SJSA1 (cell line): ENCODE results near the gene LBR. TPM values are rescaled to one million over a fixed set of nuclear protein-coding genes. Genes with fewer than 3 reads are reported as not detected.

ENCODE experiments used
- DNase-seq, 2 experiments: peaks; one replicate each; pipeline ENCODE4 v3.0.0-alpha.2; 2015 to 2020; ENCODE audit warnings: low spot score in 2 of 2, low read depth in 1 of 2
- H3K27ac ChIP-seq: fragments of 250-450 bp; sonication (Bioruptor Pico); 2 replicates; pipeline ENCODE4 v1.5.1; 2020; ENCODE audit warnings: mild to moderate bottlenecking, moderate library complexity
- H3K27me3 ChIP-seq: fragments of 250-450 bp; sonication (Bioruptor Pico); replicated peaks from 2 replicates; pipeline ENCODE4 v1.5.1; 2020; ENCODE audit warnings: mild to moderate bottlenecking, moderate library complexity
- H3K36me3 ChIP-seq: fragments of 250-450 bp; sonication (Bioruptor Pico); 2 replicates; pipeline ENCODE4 v1.5.1; 2020; ENCODE audit warnings: mild to moderate bottlenecking
- H3K4me1 ChIP-seq: fragments of 250-450 bp; sonication (Bioruptor Pico); replicated peaks from 2 replicates; pipeline ENCODE4 v1.6.1; 2021; ENCODE audit warnings: mild to moderate bottlenecking
- H3K4me3 ChIP-seq: fragments of 250-450 bp; sonication (Bioruptor Pico); 2 replicates; pipeline ENCODE4 v1.5.1; 2020; ENCODE audit warnings: mild to moderate bottlenecking
- H3K9me3 ChIP-seq: fragments of 250-450 bp; sonication (Bioruptor Pico); replicated peaks from 2 replicates; pipeline ENCODE4 v1.5.1; 2020; ENCODE audit warnings: mild to moderate bottlenecking
- total RNA-seq: library from RNA; depleted of rRNA; stranded (reverse); fragments of >200 nt; shearing (Covaris generic); gene quantifications from 2 replicates; pipeline ENCODE4 v1.2.3, GENCODE V29; 2014

The LBR gene
- total RNA-seq, 1 experiment from 2014 or later: 66.8 TPM

DNA sequence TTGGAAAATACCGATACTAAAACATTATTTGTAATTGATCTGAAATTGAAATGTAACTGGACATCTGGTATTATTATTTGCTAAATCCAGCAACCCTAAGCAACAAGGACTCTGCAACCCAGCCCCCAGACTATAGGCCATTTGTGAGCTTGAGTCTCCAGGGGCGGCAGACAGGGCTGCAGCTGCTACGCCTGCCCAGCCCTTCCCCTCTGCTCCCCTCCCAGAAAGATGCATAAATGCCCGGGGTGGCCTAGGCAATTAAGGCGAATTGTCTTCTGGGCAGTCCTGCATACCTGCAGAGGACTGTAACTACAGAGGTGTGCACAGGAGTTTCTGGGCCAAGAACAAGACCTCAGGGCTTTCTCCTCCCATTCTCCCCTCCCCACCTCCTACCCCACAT is 41.2 kb upstream of the LBR start:
- no peak overlapping the region for H3K4me3 ChIP-seq

DNA sequence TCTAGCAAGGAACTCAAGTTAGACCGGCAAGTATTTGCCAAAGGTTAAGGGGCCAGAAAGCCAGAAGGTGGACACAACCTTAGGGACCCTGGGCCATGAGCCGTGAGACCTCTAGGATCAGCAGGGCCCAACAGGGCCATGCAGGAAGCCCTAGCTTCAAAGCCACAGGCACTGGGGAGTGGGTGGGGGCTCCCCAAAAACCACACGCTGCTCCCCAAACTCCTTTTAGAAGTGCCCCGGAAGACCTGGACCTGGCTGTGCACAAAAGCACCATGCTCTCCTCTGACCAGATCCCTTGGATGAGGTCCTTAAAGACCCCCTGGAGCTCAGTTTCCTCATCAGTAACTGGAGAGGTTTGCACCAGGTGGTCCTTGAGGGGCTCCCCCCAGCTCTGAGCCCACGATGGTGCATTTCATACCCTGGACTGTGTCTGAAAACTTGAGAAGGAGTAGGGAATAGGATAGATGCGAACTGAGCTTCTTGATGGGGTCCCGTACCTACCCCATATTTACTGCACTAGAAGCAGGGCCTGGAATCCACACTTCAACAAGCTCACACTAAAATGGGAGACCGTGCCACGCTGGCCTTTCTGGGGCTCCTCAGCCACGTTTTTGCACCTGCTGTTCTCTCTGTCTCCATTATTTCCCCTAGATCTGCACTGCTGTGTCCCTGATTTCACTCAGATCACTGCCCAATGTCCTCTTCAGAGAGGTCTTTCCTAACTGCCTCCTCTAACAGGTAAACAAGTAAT is 40.6 kb upstream of the LBR start:
- Histone ChIP-seq H3K27me3 (no peaks in the 10 kb centered on the region), H3K4me1 (peaks cover 10% of the 10 kb centered on the region), H3K27ac (no peak overlapping the region), H3K4me3 (no peak overlapping the region), H3K9me3 (no peaks in the 10 kb centered on the region), H3K36me3 (no peaks in the 10 kb centered on the region)
- no peak for DNase-seq

More for the DNA sequence above, 41.2 kb upstream of the LBR start:
- Histone ChIP-seq H3K36me3 (no peaks in the 10 kb centered on the region), H3K9me3 (no peaks in the 10 kb centered on the region), H3K27me3 (no peaks in the 10 kb centered on the region), H3K27ac (no peak overlapping the region), H3K4me1 (peaks cover 10% of the 10 kb centered on the region)
- DNase-seq: no peak

DNA sequence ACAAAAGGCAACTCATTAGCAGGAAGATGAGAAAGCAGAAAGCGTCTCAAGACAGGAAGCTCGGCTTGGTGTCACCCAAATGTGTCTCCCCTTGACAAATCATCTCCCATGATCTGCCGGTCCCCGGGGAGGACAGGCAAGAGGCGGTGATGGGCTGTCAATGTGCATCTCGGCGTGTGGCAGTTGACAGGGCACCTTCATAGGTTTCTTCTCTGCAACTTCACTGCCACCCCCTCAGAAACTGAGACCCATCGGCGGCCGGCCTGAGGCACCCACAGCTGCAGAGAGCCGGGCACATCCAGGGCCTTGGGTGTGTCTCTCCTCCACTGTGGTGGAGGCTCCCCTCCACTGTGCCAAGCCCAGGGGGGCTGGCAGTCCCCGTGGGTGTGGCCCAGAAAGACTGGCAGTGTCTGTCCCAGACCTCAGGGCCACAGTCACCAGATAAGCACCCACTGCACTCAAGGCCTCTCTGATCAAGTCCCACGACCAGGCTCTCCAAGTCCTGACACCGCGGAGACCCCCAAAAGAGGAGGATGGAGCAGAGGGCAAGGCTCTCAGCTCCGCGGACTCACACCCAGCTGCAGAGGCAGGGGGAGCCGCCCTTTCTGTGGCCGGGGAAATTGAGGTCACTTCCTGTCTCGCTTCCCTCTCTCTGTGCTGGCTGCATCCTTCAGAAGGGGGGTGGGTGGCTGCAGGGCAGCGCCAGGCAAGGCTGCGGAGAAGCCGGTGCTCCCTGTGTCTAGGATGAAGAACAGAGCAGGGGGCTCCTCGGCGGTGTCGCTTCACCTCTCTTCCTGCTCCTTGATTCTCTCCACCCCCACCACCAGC is 39.6 kb upstream of the LBR start:
- Histone ChIP-seq H3K4me3 (no peak overlapping the region), H3K36me3 (no peaks in the 10 kb centered on the region), H3K4me1 (peaks cover 10% of the 10 kb centered on the region), H3K27ac (no peak overlapping the region), H3K27me3 (no peaks in the 10 kb centered on the region), H3K9me3 (no peaks in the 10 kb centered on the region)
- DNase-seq: no peak

DNA sequence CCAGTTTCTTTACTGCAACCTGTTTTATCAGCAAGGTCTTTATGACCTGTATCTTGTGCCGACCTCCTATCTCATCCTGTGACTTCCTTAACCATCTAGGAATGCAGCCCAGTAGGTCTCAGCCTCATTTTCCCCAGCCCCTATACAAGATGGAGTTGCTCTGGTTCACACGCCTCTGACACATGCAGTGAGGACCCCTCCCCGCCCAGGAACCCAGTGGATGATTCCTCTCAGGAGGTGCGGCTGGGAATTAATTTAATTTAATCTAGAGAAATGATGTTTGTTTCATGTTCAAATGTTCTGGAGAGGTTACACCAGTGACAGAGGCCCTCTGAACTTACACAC is 39.0 kb upstream of the LBR start:
- H3K9me3 ChIP-seq: no peaks in the 10 kb centered on the region
- no peak for DNase-seq
- H3K4me3 ChIP-seq: no peak overlapping the region
- no peaks in the 10 kb centered on the region for H3K36me3 ChIP-seq
- H3K27me3 ChIP-seq: no peaks in the 10 kb centered on the region
- H3K27ac ChIP-seq: no peak overlapping the region
- peaks cover 10% of the 10 kb centered on the region for H3K4me1 ChIP-seq

DNA sequence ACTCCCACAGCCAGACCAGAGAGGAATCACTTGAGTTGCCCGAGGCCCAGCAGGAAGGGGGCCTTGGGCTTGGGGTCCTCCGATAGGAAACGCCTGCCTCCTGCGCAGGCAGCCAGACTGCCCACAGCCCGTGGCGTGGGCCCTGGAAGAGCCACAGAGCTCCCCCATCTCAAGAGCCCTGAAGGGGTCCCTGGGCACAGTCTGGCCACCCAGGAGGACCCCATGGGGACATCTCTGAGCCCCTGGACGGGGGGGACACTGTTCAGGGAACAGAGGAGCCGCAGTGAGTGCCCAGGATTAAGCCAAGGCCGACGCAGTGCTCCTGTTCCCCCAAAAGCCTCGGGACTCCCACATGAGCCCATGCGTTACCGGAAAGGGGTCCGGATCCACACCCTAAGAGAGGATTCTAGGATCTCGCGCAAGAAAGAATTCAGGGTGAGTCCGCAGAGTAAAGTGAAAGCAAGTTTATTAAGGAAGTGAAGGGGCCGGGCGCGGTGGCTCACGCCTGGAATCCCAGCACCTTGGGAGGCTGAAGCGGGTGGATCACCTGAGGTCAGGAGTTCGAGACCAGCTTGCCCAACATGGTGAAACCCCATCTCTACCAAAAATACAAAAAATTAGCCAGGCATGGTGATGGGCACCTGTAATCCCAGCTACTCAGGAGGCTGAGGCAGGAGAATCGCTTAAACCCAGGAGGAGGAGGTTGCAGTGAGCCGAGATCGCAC is 38.1 kb upstream of the LBR start:
- peaks cover 11% of the 10 kb centered on the region for H3K4me1 ChIP-seq
- H3K27ac ChIP-seq: no peak overlapping the region
- DNase-seq: no peak
- H3K4me3 ChIP-seq: no peak overlapping the region
- H3K36me3 ChIP-seq: no peaks in the 10 kb centered on the region
- H3K27me3 ChIP-seq: no peaks in the 10 kb centered on the region
- H3K9me3 ChIP-seq: no peaks in the 10 kb centered on the region

DNA sequence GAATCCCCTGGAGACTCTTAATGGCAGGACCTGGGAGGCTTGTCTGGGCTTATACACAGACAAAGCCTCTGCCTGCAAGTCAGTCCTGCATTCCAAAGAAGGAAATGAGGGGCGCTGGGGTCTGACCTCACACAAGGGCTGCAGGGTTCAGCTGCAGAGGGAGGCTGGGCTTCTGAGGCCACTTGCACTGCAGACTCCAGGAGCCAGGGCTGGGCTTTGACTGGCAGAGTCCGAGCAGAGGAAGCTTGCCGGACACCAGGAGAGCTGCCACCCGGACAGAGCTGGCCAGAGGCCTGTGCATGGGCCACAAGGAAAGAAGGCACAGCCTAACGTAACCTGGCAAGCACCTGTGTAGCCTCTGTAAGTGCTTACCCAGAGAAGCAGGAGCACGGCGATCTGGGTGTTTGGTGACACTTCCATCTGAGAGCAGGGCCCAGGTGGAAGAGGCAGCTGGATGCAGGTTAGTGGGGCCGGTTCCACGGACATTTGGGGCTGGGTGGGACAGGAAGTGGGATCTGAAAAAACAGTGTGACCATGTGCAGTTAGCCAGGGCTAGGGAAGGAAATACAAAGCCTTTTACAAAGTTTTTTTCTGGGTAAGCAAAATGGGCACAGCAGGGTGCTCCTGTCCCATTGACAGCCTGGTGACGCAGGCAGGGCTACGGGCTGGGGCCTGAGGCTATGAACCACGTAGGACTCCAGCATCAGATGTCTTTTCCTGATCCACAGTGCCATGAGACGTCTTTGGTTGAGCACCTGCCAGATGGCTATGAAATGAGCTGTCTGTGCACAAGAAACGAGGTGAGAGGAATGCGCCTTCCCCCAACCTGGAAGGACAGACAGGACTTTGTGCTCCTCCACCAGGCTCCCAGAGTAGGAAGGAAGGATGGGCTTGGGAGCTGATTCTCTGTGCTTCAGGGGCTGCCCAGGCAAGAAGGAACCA is 37.3 kb upstream of the LBR start:
- no peak for DNase-seq
- H3K27ac ChIP-seq: no peak overlapping the region
- H3K27me3 ChIP-seq: no peaks in the 10 kb centered on the region
- H3K36me3 ChIP-seq: no peaks in the 10 kb centered on the region
- peaks cover 20% of the 10 kb centered on the region for H3K4me1 ChIP-seq
- H3K9me3 ChIP-seq: no peaks in the 10 kb centered on the region
- no peak overlapping the region for H3K4me3 ChIP-seq

DNA sequence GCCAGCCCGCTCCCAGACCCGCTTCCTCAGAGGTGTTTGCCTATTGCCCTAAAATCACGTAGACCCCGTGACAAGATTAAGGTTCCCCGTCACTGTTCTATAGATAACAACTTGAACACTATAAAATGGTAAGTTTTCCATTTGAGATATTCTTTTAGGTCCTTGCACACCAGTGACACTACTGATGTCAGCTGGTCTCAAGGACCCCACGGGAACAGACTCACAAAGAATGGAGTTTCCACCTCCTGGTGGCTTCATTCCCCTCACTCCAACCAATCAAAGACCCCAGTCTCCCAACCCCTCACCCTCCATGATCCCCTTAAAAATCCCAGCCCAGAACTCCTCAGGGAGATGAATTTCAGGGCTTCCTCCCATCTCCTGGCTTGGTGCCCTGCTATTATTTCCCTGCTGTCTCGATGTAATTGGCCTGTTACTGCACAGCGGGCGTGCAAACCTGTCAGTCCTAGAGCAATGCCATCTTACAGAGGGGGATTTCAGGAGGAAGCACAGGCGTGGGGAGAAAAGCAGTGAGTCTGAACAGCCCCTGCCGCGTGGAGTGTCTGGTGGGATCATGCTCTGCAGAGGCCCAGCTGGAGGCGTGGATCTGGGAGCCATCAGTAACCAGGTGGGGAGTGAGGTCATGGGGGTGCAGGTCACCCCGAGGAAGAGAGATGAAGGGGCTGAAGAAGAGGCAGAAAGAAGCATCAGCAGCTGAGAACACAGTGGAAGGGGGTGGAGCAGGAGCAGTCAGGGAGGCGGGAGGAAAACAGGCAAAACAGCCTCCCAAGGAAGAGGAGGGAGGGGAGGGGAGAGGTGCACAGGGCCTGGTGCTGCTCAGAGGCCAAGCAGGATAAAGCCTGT is 35.1 kb upstream of the LBR start:
- Histone ChIP-seq H3K4me3 (no peak overlapping the region), H3K9me3 (no peaks in the 10 kb centered on the region), H3K27me3 (no peaks in the 10 kb centered on the region), H3K27ac (no peak overlapping the region), H3K4me1 (peaks cover 35% of the 10 kb centered on the region), H3K36me3 (no peaks in the 10 kb centered on the region)
- no peak for DNase-seq

DNA sequence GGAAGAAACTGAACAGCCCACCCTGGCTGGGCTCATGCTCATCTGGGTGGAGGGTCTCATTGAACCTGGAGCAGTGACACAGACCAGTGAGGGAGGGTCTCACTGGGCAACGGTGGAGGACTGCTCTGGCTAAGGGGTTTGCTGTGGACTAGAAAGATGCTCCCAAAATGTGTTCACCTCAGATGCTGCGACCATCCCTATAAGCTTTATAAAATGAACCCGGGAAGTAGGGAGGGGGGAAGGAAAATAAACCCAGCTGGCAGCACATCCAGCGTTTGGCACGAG is 34.5 kb upstream of the LBR start:
- Histone ChIP-seq H3K4me1 (peaks cover 29% of the 10 kb centered on the region), H3K9me3 (no peaks in the 10 kb centered on the region), H3K36me3 (no peaks in the 10 kb centered on the region), H3K27ac (no peak overlapping the region), H3K4me3 (no peak overlapping the region), H3K27me3 (no peaks in the 10 kb centered on the region)
- no peak for DNase-seq

DNA sequence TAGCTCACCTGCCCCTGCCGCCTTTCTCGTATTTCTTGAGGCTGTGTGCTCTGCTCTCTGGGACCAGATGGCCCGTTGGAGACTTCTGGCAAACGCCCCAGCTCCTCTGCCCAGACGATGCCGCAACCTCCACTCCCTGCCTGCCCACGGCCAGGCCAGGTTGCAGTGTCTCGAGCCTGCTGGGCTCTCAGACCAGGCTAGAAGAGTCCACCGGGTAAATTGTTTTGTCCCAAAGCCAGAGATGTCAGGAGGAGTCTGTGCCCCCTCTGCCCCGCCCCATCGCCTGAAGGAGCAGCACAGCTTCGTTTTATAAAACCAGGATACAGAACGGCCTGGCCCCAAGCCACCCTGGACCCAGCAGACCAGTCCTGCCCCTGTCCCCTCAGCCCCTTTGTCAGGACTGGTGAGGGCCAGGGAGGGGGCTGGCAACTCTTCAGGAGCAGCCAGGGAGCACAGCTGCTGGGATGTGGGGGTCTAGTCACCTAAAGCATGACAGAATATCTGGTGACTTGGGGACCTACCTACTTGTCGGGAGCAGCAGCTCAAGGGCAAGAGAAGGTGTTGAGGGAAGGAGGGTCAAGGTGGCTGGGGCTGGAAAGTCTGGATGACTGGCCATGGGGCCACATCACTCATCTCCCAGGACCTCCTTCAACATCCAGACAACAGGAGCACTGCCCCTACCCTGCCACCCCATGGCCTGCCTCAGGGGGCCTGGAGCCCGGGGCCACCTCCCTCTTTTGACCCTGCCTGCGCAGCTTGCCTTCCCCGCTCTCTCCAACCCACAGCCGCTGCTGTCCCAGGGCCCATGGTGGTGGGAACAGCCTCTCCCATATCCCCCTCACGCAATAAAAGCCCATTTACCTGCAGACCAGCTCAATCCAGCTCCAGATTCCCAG is 33.9 kb upstream of the LBR start:
- Histone ChIP-seq H3K4me1 (peaks cover 25% of the 10 kb centered on the region), H3K27me3 (no peaks in the 10 kb centered on the region), H3K27ac (no peak overlapping the region), H3K4me3 (no peak overlapping the region), H3K36me3 (no peaks in the 10 kb centered on the region), H3K9me3 (no peaks in the 10 kb centered on the region)
- no peak for DNase-seq

DNA sequence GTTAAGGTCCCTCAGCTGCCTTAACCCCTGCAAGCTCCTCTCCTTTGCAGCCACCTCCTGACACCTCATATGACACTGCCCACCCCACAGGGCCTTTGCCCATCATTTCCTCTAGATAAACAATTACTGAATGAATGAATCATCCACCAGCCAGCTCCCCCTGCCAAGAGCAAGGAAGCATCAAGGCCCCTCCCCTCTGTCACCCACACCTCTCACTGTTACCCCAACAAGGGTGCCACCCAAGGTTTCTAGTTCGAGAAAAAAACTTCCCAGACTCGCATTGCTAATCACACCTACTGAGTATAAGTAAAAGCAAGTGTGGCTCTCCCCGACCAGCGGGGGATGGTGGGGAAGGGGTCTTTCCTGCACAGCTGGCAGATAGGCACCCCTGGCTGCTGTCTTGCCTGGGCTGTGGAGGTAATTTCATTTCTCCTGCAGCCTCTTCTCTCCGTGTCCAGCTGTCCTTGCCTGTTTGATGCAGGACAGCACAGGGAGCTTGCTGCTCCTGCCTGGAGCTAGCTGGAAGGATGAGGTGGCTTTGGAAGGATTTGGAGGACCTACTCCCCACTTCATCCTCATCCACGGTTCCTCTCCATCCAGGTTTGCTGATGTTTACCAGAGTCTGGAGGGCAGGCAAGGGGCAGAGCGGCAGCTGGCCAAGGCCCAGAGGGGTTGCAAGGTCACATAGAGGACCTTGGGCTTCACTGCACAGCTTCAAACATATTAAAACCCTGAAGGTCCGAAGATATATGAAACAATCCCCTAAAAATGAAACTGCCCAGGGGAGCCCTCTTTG is 33.1 kb upstream of the LBR start:
- peaks cover 25% of the 10 kb centered on the region for H3K4me1 ChIP-seq
- H3K27me3 ChIP-seq: no peaks in the 10 kb centered on the region
- no peak for DNase-seq
- H3K4me3 ChIP-seq: no peak overlapping the region
- H3K36me3 ChIP-seq: no peaks in the 10 kb centered on the region
- no peaks in the 10 kb centered on the region for H3K9me3 ChIP-seq
- H3K27ac ChIP-seq: no peak overlapping the region

DNA sequence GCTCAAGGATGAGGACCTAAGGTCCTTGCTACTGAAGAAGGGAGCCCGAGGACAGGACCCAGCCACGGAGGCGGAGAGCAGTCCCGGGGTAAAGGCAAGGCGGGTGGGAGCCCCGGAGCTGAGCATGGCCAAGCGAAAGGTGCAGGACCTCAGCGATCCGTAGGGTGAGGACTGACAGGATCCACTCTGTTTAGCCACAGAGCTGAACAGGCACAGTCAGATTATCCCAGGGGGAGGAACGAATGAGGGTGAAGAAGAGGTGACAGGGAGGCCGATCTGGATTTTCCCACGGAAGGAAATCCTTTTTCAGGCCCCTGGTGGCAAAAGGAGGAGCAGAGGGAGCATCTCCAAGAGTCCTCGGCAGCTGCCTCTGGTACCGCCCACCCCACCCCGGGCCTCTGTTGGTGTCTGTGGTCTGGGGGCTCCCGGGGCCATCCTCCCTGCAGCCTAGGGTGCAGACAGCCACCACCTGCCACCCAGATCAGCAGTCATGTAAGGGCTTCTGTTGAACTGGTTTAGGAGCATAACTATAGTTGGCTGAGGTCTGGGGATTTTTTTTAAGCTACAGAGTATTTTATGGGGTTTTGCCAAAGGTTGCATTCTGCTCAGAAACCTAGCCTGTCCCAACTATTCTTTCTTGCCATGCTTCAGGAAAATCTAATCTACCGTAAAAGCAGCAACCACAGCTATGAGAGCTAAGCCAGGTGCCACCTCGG is 32.3 kb upstream of the LBR start:
- Histone ChIP-seq H3K36me3 (no peaks in the 10 kb centered on the region), H3K9me3 (no peaks in the 10 kb centered on the region), H3K4me1 (peaks cover 25% of the 10 kb centered on the region), H3K27ac (no peak overlapping the region), H3K27me3 (no peaks in the 10 kb centered on the region), H3K4me3 (no peak overlapping the region)
- DNase-seq: no peak
